ENCODE data around the gene HP. TPM values are rescaled to one million over a fixed set of nuclear protein-coding genes. Genes with fewer than 3 reads are reported as not detected.

Gene HP
- total and polyA plus RNA-seq, 10 of the 15 experiments (the other 5 are each of a cell fraction or from before 2014, with no cell fraction given): 10.8 TPM; not detected in 9

DNA sequence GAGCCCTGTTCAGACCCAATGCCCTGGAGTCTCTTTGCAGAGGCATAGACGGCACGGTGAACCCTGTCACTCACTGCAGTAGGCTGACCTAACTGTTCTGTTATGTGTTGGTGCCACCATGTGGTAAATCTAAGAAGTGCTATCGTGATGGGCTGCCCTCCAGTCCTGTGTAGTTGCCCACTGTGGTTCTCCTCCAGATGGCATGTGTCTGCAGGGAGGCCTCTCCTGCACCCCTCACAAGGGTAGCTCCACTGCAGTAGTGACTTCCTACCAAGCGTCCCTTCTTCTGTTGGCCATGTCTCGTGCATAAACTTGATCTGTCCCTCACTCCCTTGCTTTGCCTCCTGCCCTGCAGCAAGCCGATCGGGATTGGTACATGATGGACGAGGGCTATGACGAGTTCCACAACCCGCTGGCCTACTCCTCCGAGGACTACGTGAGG, 45.1 kb downstream of the HP start (continued):
- TF ChIP-seq PML (IDR thresholded peaks at IDR 0.05; ENCODE audit: low read length) (no peak), SMAD1 (IDR thresholded peaks at IDR 0.05; ENCODE audit: low read depth, partially characterized antibody) (no peak), NRF1 (conservative IDR thresholded peaks at IDR 0.05; ENCODE audit: low read depth, low read length) (no peak), WRNIP1 (IDR thresholded peaks at IDR 0.05; ENCODE audit: borderline replicate concordance, low read depth, low read length) (no peak), CEBPB (IDR thresholded peaks at IDR 0.05; ENCODE audit: borderline replicate concordance in 1 of 2, low read depth in 2 of 2, low read length in 2 of 2) (no peak), POLR2AphosphoS5 (IDR thresholded peaks at IDR 0.05; ENCODE audit: low read length) (no peak), CHD2 (IDR thresholded peaks at IDR 0.05; ENCODE audit: borderline replicate concordance, low read depth, low read length) (no peak)
- TF ChIP-seq, protein P1, sequence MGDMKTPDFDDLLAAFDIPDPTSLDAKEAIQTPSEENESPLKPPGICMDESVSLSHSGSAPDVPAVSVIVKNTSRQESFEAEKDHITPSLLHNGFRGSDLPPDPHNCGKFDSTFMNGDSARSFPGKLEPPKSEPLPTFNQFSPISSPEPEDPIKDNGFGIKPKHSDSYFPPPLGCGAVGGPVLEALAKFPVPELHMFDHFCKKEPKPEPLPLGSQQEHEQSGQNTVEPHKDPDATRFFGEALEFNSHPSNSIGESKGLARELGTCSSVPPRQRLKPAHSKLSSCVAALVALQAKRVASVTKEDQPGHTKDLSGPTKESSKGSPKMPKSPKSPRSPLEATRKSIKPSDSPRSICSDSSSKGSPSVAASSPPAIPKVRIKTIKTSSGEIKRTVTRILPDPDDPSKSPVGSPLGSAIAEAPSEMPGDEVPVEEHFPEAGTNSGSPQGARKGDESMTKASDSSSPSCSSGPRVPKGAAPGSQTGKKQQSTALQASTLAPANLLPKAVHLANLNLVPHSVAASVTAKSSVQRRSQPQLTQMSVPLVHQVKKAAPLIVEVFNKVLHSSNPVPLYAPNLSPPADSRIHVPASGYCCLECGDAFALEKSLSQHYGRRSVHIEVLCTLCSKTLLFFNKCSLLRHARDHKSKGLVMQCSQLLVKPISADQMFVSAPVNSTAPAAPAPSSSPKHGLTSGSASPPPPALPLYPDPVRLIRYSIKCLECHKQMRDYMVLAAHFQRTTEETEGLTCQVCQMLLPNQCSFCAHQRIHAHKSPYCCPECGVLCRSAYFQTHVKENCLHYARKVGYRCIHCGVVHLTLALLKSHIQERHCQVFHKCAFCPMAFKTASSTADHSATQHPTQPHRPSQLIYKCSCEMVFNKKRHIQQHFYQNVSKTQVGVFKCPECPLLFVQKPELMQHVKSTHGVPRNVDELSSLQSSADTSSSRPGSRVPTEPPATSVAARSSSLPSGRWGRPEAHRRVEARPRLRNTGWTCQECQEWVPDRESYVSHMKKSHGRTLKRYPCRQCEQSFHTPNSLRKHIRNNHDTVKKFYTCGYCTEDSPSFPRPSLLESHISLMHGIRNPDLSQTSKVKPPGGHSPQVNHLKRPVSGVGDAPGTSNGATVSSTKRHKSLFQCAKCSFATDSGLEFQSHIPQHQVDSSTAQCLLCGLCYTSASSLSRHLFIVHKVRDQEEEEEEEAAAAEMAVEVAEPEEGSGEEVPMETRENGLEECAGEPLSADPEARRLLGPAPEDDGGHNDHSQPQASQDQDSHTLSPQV (IDR thresholded peaks at IDR 0.05): no peak
- TF ChIP-seq, protein P2, sequence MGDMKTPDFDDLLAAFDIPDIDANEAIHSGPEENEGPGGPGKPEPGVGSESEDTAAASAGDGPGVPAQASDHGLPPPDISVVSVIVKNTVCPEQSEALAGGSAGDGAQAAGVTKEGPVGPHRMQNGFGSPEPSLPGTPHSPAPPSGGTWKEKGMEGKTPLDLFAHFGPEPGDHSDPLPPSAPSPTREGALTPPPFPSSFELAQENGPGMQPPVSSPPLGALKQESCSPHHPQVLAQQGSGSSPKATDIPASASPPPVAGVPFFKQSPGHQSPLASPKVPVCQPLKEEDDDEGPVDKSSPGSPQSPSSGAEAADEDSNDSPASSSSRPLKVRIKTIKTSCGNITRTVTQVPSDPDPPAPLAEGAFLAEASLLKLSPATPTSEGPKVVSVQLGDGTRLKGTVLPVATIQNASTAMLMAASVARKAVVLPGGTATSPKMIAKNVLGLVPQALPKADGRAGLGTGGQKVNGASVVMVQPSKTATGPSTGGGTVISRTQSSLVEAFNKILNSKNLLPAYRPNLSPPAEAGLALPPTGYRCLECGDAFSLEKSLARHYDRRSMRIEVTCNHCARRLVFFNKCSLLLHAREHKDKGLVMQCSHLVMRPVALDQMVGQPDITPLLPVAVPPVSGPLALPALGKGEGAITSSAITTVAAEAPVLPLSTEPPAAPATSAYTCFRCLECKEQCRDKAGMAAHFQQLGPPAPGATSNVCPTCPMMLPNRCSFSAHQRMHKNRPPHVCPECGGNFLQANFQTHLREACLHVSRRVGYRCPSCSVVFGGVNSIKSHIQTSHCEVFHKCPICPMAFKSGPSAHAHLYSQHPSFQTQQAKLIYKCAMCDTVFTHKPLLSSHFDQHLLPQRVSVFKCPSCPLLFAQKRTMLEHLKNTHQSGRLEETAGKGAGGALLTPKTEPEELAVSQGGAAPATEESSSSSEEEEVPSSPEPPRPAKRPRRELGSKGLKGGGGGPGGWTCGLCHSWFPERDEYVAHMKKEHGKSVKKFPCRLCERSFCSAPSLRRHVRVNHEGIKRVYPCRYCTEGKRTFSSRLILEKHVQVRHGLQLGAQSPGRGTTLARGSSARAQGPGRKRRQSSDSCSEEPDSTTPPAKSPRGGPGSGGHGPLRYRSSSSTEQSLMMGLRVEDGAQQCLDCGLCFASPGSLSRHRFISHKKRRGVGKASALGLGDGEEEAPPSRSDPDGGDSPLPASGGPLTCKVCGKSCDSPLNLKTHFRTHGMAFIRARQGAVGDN (IDR thresholded peaks at IDR 0.05): no peak
- TF ChIP-seq, protein P3, sequence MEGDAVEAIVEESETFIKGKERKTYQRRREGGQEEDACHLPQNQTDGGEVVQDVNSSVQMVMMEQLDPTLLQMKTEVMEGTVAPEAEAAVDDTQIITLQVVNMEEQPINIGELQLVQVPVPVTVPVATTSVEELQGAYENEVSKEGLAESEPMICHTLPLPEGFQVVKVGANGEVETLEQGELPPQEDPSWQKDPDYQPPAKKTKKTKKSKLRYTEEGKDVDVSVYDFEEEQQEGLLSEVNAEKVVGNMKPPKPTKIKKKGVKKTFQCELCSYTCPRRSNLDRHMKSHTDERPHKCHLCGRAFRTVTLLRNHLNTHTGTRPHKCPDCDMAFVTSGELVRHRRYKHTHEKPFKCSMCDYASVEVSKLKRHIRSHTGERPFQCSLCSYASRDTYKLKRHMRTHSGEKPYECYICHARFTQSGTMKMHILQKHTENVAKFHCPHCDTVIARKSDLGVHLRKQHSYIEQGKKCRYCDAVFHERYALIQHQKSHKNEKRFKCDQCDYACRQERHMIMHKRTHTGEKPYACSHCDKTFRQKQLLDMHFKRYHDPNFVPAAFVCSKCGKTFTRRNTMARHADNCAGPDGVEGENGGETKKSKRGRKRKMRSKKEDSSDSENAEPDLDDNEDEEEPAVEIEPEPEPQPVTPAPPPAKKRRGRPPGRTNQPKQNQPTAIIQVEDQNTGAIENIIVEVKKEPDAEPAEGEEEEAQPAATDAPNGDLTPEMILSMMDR (IDR thresholded peaks at IDR 0.05 in 2 of 3, conservative IDR thresholded peaks at IDR 0.05 in 1 of 3; ENCODE audit: control insufficient read depth in 2 of 3, extremely low read depth in 1 of 3, insufficient read depth in 1 of 3, low read depth in 3 of 3, low read length in 3 of 3): peak; percentile 58 to 73 (median 64)
- TF ChIP-seq, protein P4, sequence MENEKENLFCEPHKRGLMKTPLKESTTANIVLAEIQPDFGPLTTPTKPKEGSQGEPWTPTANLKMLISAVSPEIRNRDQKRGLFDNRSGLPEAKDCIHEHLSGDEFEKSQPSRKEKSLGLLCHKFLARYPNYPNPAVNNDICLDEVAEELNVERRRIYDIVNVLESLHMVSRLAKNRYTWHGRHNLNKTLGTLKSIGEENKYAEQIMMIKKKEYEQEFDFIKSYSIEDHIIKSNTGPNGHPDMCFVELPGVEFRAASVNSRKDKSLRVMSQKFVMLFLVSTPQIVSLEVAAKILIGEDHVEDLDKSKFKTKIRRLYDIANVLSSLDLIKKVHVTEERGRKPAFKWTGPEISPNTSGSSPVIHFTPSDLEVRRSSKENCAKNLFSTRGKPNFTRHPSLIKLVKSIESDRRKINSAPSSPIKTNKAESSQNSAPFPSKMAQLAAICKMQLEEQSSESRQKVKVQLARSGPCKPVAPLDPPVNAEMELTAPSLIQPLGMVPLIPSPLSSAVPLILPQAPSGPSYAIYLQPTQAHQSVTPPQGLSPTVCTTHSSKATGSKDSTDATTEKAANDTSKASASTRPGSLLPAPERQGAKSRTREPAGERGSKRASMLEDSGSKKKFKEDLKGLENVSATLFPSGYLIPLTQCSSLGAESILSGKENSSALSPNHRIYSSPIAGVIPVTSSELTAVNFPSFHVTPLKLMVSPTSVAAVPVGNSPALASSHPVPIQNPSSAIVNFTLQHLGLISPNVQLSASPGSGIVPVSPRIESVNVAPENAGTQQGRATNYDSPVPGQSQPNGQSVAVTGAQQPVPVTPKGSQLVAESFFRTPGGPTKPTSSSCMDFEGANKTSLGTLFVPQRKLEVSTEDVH (IDR thresholded peaks at IDR 0.05; ENCODE audit: low read depth, partially characterized antibody): no peak
- TF ChIP-seq, protein P5, sequence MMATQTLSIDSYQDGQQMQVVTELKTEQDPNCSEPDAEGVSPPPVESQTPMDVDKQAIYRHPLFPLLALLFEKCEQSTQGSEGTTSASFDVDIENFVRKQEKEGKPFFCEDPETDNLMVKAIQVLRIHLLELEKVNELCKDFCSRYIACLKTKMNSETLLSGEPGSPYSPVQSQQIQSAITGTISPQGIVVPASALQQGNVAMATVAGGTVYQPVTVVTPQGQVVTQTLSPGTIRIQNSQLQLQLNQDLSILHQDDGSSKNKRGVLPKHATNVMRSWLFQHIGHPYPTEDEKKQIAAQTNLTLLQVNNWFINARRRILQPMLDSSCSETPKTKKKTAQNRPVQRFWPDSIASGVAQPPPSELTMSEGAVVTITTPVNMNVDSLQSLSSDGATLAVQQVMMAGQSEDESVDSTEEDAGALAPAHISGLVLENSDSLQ (IDR thresholded peaks at IDR 0.05): peak; percentile 95
- TF ChIP-seq, protein P6, sequence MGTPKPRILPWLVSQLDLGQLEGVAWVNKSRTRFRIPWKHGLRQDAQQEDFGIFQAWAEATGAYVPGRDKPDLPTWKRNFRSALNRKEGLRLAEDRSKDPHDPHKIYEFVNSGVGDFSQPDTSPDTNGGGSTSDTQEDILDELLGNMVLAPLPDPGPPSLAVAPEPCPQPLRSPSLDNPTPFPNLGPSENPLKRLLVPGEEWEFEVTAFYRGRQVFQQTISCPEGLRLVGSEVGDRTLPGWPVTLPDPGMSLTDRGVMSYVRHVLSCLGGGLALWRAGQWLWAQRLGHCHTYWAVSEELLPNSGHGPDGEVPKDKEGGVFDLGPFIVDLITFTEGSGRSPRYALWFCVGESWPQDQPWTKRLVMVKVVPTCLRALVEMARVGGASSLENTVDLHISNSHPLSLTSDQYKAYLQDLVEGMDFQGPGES (IDR thresholded peaks at IDR 0.05): no peak

Measured in GM12878 (cell line).